NCI-H748 (cell line): Measurements from ENCODE around the gene MYMX.

Source experiments
- DNase-seq: peaks from one replicate; lab custom pipeline; 2025; ENCODE audit not compliant: unreplicated experiment; lab: John Stamatoyannopoulos, UW

The MYMX gene

DNA sequence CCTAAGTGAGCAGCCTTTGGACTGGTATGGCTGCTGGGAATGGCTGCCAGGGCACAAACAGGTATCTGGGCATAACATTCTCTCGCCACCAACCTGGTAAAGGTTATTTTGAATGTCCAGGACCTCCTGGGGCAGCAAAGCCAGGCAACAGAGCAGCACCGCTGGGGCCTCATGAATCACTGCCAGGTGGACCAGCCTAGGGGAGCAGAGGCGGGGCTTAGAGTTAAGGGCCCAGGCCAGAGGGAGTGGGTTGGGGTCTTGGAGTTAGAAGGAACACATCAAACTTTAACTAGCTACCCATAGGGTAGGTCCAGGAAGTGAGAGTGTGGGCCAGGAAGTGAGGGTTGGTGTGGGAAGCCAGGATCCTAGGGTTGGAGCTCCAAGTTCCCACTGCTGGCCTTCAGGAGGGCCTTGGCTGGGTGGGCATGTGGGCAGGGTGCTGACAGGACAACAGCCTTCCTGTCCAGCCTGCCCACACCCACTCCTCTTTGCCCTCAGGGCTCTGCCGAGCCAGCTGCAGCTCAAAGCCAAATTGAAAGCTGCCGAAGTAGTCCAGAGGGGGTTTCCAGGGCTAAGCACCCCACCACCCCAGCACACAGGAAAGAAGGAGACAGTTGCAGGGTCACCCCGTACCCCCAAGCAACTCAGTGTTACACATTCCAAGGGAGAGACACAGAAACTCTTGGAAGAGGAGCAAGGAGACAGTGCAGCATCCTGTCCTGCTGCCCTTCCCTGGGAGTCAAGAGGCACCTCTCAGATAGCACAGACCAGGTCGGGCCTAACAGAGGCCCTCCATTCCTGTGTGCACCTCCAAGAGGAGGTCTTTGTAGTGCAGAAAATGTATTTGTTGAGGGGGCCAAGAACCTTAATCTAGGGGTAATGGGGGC is 46.0 kb downstream of the MYMX start:
- DNase-seq: no peak

GRCh38 chr6:44263354-44264100 is 46.8 kb downstream of the MYMX start:
- DNase-seq: no peak

GRCh38 chr6:44264154-44265006 is 47.7 kb downstream of the MYMX start:
- DNase-seq: no peak

- DNase-seq: peak; percentile 93
These were observed 48.4 kb downstream of the MYMX start, which contains the start of gene NFKBIE for GRCh38 chr6:44265007-44265721. Gene NFKBIE, minus strand, starts transcription at chr6:44265551. Its CDS starts 205 bp downstream, at chr6:44265346.

GRCh38 chr6:44265722-44266233 is 49.1 kb downstream of the MYMX start:
- no peak for DNase-seq

DNA sequence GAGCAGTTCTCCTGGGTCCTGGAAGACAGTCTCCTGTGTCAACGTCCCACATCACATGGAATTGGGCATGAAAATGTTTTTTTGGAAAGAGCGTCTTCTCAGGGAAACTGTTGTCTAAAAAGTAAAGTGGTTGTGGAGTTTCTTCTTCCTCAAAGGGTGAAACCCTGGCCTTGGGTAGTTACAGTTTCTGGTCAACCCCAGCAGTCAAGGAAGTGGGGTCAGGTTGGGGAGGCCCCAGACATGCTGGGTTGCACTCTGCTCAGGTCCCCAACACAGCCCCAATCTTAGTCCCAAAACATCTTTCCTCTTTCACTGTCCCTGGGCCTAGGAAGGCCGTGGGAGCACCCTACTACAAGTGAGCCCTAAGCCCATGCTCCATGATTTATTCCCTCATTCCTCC is 49.6 kb downstream of the MYMX start:
- DNase-seq: no peak

DNA sequence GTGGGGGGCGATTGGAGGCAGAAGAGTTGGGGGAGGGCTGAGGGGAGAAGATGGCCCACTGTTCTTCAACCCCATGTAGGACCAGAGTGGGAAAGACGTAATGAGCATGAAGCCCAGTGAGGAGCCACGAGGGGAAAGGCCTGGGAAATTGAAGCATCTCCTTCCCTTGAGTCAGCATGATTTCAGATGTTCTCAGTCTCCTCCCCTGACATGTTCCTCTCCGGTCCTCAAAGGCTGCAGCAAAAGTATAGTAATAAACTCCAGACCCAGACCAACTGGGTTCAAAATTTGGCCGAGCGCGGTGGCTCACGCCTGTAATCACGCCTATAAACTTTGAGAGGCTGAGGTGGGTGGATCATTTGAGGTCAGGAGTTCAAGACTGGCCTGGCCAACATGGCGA is 50.5 kb downstream of the MYMX start:
- DNase-seq: no peak
